CD4-positive, alpha-beta T cell treated with Interleukin-10 for 1 hour (primary cell): ENCODE measurements around the gene FERMT3.

Source experiments
- DNase-seq: peaks from one replicate; pipeline ENCODE4 v3.0.0-alpha.2; 2020

Gene FERMT3

GRCh38 chr11:64251016-64251752 is 44.7 kb downstream of the FERMT3 start, which contains the start of gene PLCB3:
TSS of gene PLCB3 (plus strand) at chr11:64251530. CDS start at chr11:64251650, 120 bp downstream.
- peak; percentile 72 for DNase-seq

- DNase-seq, result no peak
Measured at GRCh38 chr11:64251753-64252002, 45.2 kb downstream of the FERMT3 start.

- DNase-seq, result no peak
Measured at GRCh38 chr11:64252003-64252872, 45.7 kb downstream of the FERMT3 start.

- no peak for DNase-seq
Measured at GRCh38 chr11:64253043-64253442, 46.5 kb downstream of the FERMT3 start.

- no peak for DNase-seq
Measured at GRCh38 chr11:64253481-64253880, 47.0 kb downstream of the FERMT3 start.

DNA sequence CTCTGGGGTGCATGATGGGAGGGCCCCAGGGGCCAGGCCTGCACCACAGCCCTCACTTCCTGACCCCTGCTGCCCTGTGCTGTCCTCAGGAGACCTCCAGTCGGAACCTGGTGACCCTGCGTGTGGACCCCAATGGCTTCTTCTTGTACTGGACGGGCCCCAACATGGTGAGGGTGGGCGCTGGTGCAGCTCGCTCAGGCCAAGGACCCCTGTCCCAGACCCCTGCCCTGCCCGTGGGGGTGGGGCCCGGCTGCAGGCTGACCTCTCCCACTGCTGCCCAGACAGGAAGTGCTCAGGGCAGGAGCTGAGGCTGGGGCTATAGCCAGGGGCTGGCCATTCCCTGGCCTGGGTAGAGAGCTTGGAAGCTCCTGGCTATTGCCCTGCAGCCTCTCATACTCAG is 47.8 kb downstream of the FERMT3 start:
- no peak for DNase-seq

DNA sequence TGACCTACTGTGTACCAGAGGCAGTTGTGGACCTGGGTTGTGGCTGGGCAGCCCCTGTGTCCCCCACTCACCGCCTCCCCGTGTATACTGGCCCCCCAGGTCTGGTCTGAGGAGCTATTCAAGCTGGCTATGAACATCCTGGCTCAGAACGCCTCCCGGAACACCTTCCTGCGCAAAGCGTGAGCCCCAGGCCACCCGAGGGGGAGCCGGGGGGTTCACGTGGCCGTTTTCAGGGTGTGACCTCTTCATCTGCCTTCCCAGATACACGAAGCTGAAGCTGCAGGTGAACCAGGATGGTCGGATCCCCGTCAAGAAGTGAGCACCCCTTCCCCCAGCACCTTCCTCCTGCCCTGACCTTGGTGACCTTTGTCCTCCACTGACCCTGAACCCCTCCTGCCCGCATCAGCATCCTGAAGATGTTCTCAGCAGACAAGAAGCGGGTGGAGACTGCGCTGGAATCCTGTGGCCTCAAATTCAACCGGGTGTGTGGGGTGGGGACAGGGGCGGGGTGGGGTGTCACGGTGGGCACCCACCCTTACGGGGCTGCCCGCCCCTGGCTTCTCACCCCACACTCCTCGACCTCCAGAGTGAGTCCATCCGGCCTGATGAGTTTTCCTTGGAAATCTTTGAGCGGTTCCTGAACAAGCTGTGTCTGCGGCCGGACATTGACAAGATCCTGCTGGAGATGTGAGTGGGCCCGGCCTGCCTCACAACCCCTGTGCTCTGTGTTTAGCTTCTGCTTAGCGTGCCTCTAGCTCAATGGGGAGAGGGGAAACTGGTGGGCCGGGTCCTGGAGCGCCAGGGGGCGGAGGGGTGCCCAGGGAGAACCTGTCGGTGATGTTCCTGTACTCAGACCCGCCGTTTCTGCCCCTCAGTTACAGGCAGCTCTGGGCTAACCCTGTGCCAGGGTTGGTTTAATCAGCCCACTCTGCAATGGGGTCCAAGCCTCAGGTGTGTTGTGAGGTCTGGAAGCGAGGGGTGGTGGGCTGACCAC is 48.9 kb downstream of the FERMT3 start:
- no peak for DNase-seq

GRCh38 chr11:64256300-64256699 is 49.8 kb downstream of the FERMT3 start:
- no peak for DNase-seq

- no peak for DNase-seq
Measured at GRCh38 chr11:64258356-64258755, 51.8 kb downstream of the FERMT3 start.

DNA sequence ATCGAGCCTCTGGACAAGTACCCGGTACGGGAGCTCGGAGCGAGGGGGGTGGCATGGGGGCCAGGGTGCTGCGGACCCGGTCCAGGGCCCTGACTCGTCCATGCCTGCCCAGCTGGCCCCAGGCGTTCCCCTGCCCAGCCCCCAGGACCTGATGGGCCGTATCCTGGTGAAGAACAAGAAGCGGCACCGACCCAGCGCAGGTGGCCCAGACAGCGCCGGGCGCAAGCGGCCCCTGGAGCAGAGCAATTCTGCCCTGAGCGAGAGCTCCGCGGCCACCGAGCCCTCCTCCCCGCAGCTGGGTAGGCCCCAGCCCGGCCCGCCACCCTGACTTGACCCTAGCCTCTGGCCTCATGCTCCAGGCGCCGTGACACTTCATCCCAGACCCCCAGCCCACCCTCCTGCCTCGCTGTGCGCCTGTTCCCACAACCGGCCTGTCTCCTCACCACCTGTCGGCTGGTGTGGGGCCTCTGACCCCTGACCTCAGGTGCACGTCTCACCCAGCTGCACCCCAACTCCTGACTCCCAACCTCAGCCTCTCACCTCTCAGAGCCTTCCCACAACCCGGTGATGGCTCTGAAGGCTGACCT is 52.5 kb downstream of the FERMT3 start:
- DNase-seq, result no peak

- no peak for DNase-seq
Measured at GRCh38 chr11:64259533-64260067, 53.1 kb downstream of the FERMT3 start.

- no peak for DNase-seq
Measured at GRCh38 chr11:64260147-64260708, 53.7 kb downstream of the FERMT3 start.

- no peak for DNase-seq
Measured at GRCh38 chr11:64261556-64262080, 55.1 kb downstream of the FERMT3 start.

DNA sequence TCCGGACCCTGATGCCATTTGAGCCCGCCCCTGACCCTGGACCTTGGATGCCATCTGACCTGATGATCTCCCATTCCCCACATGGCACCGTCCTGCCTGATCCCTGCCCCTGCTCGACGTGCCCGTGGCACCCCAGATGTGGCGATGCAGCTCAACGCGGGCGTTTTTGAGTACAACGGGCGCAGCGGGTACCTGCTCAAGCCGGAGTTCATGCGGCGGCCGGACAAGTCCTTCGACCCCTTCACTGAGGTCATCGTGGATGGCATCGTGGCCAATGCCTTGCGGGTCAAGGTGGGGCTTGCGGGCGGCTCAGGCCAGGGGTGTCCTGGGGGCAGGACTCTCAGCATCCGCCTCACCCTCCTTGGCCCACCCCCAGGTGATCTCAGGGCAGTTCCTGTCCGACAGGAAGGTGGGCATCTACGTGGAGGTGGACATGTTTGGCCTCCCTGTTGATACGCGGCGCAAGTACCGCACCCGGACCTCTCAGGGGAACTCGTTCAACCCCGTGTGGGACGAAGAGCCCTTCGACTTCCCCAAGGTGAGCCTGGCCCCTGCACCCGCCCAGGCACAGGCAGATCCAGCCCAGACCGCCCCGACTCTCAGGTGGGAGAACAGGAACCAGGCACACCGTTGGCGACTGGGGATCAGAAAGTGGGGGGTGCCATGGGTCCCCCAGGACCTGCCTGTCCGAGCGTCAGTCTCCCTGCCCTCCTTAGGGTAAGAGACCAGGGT is 55.9 kb downstream of the FERMT3 start:
- no peak for DNase-seq

GRCh38 chr11:64263021-64263946 is 56.8 kb downstream of the FERMT3 start:
- DNase-seq, result no peak

- no peak for DNase-seq
Measured at GRCh38 chr11:64263947-64264317, 57.4 kb downstream of the FERMT3 start.

DNA sequence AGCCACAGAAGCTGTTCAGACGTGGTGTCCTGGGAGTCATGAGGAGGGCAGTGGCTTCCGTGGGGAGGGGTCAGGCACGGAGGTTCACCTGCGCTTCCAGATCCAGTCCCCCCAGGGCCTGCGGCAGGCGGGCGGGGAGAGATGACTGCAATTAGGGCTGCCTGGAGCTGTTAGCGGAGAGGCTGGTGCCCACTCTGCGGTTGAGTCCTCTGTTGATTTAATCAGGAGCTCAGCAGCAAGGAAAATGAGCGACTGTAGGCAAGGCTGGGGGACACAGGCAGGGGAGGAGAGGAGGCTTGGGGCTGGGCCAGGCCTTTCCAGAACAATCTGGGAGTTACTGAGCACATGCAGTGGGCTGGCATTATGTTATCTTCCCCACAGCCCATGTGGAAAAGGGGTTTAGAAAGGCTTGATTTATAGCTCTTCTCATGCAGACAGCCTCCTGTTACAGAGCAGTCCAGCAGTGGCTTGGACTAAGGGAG is 57.9 kb downstream of the FERMT3 start:
- DNase-seq, result no peak

DNA sequence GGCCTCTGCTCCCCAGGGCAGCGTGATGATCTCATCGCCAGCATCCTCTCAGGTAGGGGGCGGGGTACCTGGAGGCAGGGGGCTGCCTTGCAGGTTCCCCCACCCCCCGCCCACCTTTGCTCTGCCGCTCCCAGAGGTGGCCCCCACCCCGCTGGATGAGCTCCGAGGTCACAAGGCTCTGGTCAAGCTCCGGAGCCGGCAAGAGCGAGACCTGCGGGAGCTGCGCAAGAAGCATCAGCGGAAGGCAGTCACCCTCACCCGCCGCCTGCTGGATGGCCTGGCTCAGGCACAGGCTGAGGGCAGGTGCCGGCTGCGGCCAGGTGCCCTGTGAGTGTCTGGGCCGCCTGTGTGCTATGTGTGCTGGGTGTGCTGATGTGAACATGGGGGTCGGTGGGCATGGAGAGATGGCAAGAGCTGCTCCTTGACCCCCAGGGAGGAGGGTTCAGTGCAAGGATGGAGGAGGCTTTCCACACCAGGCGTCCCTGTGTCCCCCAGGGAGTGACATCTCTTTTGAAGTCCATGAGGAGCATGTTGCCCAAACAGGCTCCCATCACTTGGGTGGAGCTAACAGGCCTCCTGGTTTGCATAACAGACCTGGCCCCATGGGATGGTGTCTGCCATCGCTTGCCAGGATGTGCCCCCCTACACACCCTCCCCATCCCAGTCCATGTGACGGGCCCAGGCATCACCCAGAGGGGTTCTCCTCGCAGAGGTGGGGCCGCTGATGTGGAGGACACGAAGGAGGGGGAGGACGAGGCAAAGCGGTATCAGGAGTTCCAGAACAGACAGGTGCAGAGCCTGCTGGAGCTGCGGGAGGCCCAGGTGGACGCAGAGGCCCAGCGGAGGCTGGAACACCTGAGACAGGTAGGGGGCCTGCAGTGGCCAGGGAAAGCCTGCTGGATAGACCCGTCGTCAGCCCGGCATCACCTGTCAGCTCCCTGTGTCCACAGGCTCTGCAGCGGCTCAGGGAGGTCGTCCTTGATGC is 58.9 kb downstream of the FERMT3 start:
- DNase-seq, result no peak

GRCh38 chr11:64266339-64266738 is 59.8 kb downstream of the FERMT3 start:
- DNase-seq, result no peak
